ENCODE data around the gene S100A8.

Gene S100A8

DNA sequence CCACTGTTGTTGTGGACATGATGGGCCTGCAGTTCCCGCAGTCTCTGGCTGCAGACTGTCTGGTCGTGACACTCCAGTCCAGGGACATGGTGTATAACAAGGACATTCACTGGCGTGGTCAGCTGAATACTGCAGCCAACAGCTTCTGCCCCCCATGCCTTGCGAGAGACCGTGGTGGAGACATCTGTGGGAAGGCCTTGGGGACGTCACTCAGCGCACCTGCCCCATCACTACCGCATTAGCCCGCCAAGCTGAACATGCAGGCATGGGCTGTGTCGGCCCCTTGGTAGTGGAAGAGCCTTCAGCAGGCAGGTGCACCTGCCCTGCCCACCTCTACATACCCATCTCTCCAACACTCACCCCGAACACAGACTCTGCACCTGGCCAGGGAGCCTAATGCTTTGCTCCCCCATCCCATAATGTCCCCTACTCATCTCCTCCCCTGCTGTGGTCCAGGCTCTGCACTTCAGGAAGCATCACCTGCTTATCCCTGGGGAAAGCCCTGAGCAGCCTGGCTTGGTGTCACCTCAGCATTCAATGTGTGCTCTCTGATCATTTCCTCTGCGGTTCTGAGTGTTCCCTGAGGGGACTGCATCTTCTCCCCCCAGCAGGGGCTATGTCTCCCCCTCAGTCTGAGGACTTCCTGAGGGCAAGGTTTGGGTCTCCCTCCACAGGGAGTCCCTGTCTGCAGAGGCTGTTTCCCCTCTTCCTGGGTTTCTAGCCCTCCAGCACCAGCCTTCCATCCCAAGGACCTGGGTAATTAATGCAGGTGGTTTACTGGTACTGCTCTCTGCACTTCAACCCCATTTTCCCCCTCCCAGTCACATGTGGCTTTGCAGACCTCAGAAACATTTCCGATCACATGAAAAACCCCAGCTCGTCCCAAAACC lies 45.4 kb downstream of the S100A8 start:
- DNase-seq: no peak

DNA sequence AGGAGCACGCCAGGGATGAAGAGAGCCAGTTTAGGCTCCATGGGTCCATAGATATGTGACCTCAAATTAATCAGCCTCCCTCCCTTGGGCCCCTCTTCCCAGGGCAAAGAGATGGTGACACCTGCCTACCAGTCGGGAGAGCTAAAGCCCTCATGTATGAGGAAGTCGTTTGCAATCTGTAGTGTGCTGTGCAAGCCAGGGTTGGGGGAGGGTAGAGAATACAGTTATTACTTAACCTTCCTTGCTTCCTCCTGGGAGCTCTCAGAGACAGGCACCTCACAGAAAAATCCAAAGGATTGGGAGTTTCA lies 46.2 kb downstream of the S100A8 start:
- no peak for DNase-seq

DNA sequence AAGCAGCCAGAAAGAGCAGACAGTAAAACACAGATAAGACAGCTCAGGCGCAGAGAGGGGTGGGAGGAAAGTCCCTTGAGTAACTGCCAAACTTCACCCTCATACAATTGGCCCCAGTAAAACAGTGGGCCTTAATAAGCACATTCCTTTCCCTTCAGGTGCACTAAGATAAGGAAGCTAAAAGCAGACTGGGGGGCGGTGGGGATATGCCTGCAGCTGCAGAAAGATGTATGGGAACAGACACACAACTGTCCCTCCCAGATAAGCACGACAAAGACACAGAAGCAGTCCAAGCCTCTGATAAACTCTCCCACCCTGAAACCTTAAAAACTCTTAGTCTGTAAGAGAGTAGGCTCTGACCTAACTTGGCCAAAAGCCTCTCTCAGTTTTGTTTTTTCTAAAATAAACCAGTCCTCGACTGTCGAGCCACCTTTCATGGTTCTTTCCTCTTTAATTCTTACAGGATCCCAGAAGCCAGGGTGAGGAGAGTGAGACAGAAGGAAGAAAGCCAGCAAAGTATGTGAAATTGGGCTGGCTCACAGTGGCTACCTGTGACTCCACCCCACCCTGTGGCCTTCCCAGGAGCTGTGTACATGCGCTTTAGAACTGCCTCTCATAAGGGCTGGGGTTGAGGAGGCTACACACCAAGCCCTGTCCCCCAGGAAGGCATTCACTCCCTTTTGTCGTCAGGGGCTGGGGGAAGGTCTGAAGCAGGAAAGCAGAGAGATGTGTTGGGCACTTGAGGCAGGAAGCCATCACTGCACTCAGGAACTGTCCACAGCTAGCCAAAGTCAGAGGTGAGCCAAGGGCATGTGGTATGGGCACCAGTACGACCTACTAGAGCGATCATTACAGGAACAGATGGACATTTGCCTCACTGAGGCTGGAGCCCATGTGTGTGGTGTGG lies 46.8 kb downstream of the S100A8 start:
- DNase-seq: no peak

DNA sequence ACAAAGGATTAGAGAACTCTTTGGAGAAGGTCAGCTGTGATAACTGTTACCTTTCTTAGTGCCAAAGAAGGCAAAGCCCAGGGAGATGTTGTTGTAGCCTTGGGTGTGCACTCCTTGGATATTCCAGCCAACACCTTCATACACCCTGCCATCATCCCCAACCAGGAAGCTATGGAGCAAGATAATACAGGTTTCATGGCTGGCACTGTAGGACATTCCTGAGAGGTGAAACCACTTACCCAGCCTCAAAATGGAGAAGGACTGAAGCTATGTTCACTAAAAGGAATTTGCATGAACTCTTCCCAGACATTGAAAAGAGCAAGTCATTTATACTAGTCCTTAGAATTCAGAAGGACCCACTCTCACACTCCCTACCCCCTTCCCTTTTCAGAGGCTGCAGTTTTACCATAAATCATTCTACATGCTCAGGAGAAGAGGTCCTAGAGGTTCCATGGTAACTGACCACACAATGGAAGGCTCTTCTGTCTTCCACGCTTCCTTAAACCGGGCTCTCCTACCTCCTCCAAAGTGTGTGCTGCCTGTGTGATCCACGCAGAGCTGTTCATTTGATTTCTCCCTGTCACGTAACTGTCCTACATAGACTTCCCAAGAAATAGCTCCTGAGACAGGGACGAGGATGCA lies 47.7 kb downstream of the S100A8 start:
- no peak for DNase-seq

DNA sequence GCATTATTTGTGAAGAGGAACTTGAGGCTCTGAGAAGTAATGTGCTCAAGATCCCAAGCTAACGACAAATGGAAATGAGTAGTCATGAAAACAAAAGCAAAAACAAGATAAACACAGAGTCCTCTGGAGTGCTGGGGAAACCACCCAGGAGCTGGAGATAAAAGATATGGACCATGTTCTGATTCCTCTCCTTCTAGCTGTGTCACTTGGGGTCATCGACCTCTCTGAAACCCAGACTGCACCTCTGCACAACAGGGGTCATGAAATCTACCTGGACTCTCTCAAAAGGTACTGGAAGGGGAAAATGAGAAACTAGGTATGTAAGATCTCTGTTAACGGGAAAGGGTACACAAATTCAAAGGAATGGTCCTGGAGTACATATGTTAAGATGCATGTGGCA lies 48.7 kb downstream of the S100A8 start:
- no peak for DNase-seq

DNA sequence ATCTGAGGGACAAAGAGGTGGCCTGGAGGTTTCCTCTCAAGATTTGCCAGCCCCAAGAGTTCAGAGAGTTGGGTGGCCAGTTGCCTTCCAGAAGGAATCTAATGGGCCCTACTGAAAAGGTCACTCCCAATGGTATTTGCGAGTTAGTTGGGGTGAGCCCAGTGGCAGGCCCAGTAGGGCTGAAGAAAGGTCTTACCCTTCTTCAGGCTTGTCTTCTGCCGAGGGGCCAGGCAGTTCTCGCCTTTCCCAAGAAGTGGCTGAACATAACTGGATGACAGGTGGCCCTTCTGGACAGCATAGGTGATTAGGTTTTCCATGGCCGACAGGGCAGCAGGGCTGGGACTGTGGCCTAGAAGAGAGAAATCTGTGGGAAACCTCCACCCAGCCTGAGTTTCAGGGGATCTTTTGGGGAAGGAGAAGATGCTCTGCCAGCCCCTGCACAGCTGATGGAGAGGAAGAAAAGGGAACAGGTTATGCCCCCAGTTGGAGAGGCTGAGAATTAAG lies 49.4 kb downstream of the S100A8 start:
- DNase-seq: no peak

DNA sequence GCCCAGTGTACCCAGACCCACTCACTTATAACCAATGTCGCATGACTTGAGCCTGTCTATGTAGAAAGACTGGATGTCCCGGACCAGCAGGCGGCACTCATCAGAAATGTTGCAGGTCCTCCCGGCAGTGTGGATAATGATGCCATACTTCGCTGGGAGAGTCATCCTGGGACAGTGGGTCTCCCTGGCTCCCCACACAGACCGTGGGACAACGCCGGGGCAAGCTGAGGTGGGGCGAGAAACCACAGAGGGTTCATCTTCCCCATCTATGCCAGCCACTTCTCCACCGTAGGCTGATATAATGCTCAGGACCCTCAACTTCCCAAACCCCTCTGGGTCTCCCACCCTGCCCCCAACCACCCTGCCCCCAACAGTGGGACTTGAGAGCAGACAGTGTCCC lies 50.5 kb downstream of the S100A8 start:
- no peak for DNase-seq

Data from COR-L47 (cell line).